Measurements from ENCODE around the gene SLC25A23.
"Not testable (repeated sequence)": the region's sequence is repeated elsewhere in the genome, so short reads cannot be mapped to it uniquely, and the experiment has no call there.

SLC25A23 gene

DNA sequence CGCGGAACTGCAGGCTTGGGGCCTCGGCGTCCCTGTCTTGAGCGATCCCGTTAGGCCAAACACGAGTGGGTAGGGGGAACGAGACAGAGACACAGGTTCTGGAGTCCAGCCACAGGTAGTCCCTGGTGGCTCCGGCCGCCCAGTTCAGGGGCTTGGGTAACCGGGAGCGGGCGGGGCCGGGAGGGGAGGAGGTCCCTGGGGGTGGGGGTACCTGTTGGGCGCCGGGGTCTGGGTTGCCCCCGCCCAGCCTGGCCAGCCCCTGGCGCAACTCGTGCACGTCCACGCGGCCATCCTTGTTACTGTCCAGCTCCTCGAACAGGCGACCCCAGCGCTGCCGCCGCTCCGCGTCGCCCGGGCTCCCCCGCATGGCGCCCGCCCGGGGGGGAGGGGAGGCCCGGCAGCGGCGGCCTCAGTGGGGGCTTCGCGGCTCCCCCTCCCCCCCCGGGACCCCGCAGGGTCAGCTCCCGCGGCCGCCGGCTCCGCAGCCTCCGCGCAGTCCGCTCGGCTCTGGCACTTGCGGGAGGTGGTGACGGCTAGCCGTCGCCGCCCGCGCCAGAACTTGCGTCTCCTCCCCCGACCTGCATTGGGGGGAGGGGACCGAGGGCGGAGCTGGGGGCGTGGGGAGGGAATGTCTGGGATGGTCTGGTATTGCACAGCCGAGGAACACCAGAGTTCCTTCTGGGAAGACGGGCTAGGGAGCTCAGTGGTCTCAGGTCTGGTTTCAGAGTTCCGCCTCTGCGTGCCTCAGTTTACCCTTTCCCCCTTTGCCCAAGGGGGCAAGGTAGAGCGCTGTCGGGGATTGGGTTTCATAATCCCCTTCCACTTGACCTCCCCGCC, at the start of gene SLC25A23:
Gene SLC25A23, minus strand, starts transcription at position 531 of the 837 bp plus-strand sequence. Its CDS starts 164 bp downstream, at position 367.
- peak within 1 kb of the TSS; percentile 68 for H3K4me3 ChIP-seq (ENCODE audit: low read depth, low read length)
- DNase-seq (ENCODE audit: low read depth), result peak; percentile 39

DNA sequence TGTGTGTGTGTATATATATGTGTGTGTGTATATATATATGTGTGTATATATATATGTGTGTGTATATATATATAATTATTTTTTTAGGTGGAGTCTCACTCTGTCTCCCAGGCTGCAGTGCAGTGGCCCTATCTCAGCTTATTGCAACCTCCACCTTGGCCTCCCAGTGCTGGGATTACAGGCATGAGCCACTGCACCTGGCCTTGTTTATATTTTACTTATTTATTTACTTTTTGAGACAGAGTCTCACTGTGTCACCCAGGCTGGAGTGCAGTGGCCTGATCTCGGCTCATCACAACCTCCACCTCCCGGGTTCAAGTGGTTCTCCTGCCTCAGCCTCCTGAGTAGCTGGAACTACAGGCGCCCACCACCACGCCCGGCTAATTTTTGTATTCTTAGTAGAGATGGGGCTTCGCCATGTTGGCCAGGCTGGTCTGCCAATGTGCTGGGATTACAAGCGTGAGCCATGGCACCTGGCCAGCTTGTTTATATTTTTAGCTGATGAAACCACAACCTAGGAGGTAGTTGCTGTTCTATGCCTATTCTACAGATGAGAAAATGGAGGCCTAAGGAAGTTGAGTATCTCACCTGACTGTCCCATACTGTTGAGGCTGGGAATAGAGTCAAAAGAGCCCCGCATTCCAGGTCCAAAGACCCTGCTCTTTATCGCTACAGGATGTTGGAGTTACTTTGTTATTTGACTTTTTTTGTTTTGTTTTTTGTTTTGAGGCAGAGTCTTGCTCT, 48.6 kb upstream of the SLC25A23 start:
- not testable (repeated sequence) for H3K4me3 ChIP-seq (ENCODE audit: low read depth, low read length); DNase-seq (ENCODE audit: low read depth)

DNA sequence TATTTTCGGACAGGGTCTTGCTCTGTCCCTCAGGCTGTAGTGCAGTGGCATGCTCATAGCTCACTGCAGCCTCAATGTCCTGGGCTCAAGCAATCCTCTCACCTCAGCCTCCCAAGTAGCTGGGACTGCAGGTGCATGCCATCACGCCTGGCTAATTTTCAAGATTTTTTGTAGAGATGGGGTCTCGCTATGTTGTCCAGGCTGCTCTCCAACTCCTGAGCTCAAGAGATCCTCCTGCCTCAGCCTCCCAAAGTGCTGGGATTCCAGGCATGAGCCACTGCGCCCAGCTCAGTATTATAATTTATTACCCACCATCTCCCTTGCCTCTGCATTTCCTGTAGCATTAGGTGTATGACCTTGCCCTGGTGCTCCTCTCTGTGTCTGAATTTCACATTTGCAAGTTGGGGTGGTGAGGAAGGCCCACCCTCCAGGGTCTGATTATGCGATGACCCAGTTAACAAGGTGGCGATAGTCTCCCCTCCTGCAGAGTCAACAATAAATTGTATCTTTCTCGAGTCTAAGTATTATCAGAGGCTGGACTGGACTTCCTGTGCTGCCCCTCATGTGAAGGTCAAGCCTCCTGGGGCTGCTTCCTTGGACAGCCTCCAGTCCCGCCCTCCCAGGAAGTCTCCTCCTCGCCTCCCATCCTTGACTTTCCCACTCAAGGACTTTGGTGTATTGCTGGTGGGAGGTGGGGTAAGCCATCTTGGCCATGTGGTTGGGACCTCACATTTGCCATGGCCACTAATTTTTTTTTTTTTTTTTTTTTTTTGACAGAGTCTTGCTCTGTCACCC, 44.0 kb upstream of the SLC25A23 start:
- H3K4me3 ChIP-seq (ENCODE audit: low read depth, low read length), result no peak overlapping the region
- no peak for DNase-seq (ENCODE audit: low read depth)

DNA sequence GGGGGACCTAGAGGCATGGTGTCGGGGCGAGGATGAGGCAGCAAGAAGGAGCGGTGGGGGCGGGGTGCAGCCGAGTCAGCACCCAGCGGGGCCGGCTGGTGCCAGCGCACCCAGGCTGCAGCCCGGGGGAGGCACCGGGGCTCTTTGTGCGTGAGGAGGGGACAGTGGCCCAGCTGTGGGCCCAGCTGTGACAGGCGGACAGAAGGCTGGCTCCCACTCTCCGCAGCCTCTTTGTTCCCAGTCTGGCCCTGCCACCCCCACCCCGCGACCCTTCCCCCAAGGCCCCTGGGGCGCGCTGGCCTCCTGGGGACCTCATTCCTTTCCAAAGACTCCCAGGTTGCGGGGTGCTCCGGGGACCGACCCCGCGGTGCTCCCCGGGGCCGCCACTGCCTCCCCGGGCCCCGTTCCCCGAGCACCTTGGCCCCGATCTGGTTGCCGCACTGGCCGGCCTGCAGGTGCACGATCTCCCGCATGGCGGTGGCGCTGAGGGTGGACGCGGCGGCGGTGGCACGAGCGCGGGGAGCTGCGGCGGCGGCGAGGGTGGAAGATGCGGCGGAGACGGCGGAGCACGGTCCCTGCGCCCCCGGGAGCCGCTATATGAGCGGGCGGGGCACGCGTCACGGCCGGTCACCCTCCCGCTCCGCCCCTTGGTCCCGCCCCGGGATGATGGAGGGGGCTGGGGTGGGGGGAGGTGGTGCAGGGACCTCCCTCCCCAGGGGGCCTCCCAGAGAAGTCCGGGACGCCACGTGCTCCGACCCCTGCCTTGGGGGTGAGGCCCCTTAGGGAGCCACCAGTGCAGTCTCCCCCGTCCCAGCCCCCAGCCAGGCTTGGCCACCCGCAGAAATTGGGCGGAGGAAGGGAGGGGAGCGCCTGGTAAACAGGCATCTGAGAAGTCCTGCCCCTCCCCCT, 42.4 kb upstream of the SLC25A23 start, which contains the start of gene TUBB4A:
Gene TUBB4A, minus strand, starts transcription at position 570 of the 909 bp plus-strand sequence. Its CDS starts 97 bp downstream, at position 473.
- H3K4me3 ChIP-seq (ENCODE audit: low read depth, low read length), result no peak within 1 kb of the TSS
- no peak for DNase-seq (ENCODE audit: low read depth)

DNA sequence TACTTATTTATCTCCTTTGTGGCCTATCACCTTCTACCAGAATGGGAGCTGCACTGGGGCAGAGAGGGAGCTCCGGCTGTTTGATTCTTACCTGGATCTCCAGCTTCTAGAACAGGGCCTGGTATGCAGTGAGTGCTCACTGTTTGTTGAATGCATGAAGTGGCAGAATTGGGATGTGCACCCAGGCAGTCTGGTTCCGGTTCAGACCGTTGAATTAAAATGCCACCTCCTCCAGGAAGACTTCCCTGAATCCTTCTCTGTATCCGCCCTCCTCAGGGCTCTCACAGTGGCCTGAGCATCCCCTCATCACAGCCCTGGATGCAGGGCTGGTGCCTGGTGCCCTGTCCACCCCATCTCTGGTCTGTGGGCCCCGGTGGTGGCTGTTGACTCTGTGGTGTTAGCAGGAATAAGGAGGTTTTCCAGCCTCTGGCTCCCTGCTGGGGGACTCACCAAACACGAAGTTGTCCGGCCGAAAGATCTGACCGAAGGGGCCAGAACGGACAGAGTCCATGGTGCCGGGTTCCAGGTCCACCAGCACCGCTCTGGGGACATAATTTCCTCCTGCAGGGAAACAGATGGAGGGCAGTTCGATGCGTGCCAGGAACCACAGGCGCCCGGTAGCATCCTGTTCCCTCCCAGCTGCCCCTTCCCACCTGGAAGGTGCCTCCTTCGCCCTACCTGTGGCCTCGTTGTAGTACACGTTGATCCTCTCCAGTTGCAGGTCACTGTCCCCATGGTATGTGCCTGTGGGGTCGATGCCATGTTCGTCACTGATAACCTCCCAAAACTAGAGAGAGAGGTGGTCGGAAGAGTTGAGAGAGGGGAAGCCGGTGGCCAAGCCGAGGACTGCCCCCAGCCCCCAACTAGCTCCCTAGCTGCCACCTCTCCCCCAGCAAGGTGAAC, 41.5 kb upstream of the SLC25A23 start:
- no peak overlapping the region for H3K4me3 ChIP-seq (ENCODE audit: low read depth, low read length)

DNA sequence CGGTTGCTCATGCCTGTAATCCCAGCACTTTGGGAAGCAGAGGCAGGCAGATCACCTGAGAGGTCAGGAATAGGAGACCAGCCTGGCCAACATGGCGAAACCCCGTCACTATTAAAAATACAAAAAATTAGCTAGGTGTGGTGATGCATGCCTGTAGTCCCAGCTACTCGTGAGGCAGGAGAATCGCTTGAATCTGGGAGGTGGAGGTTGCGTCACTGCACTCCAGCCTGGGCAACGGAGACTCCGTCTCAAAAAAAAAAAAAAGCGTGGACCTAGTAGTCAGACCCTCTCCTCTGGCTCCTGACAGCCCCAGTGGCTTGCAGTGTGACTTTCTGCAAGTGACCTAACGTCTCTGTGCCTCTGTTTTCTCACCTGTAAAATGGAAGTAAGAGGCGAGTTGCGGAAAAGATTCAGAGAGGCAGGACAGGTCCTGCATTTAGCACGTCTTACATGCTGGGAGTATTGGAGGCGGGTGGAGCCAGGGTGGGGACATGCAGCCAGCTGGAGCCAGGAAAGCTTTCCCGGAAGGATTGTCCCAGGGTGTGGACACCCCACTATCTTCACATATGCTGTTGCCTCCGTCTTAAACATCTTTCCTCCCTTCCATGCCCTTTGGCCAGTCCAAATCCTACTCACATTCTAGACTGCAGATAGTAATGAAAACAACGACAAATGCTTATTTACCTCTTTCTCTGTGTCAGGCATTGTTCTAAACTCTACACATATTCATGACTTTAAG, 39.6 kb upstream of the SLC25A23 start:
- H3K4me3 ChIP-seq (ENCODE audit: low read depth, low read length), result no peak overlapping the region
- DNase-seq (ENCODE audit: low read depth), result no peak

More for the DNA sequence above, 41.5 kb upstream of the SLC25A23 start:
- DNase-seq (ENCODE audit: low read depth), result no peak

DNA sequence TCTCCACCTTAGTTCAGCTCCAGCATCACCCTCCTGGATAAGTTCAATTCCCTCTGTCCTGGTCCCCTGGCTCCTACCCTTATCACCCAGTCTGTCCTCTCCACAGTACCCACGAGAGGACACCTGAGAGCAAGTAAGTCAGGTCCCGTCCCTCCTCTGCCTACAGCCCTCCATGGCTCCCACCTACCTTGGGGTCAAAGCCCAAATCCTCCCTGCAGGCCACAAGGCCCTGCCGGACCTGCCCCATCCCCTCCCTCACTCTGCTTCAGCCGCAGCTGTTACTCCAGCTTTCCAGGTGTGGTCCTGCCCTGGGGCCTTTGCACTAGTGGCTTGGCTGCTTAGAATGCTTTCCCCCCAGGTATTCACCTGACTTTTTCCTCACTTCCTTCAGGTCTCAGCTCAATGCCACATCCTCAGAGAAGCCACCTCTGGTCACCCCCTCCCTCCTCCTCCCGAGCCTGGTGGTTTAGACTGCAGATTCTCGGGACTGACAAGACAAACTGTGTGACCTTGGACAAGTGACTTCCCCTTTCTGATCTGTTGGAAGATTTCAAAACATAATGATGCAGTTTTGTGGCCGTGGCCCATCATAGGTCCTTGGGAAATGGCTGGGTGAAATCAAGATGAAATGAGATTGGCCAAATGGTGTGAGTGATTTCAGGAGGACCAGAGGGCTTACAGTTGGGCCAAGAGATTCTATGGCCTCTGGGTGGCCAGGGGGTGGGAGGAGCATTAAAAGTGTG, 38.9 kb upstream of the SLC25A23 start:
- DNase-seq (ENCODE audit: low read depth), result no peak

DNA sequence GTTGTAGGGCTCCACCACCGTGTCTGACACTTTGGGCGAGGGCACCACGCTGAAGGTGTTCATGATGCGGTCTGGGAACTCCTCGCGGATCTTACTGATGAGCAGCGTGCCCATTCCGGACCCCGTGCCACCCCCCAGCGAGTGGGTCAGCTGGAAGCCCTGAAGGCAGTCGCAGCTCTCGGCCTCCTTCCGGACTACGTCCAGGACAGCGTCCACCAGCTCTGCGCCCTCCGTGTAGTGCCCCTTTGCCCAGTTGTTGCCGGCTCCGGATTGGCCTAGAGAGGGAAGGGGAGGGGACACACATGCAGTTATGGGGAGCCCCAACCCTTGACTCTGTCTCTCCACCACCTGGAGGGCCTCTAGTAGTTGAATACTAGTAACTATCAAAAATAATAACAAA, 36.4 kb upstream of the SLC25A23 start:
- no peak overlapping the region for H3K4me3 ChIP-seq (ENCODE audit: low read depth, low read length)
- DNase-seq (ENCODE audit: low read depth), result no peak

More for the DNA sequence above, 38.9 kb upstream of the SLC25A23 start:
- H3K4me3 ChIP-seq (ENCODE audit: low read depth, low read length), result no peak overlapping the region

DNA sequence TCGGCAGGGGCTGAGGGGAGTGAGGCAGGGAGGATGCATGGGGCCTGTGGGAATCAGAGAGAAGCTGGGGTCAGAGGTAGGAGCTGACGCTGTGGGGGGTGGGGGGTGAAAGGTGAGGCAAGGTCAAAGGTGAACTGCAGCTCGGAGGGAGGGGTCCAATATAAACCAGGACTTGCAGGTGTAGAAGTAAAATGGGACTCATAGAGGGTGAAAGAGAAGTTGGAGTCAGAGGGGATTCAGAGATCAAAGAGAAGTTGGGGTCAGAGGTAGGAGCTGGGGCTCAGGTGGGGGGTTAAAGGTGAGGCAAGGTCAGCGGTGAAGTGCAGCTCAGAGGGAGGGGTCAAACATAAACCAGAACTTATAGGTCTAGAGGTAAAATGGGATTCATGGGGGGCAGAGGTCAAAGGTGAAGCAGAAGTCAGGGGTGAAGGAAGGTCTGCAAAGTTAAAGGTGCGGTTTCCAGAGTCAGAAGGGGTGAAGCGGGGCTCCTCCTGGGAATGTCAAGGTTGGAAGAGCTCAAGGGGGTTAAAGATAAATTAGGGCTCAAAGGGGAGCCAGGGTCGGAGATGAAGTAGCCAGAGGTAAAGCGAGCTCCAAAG, 34.9 kb upstream of the SLC25A23 start:
- no peak overlapping the region for H3K4me3 ChIP-seq (ENCODE audit: low read depth, low read length)

DNA sequence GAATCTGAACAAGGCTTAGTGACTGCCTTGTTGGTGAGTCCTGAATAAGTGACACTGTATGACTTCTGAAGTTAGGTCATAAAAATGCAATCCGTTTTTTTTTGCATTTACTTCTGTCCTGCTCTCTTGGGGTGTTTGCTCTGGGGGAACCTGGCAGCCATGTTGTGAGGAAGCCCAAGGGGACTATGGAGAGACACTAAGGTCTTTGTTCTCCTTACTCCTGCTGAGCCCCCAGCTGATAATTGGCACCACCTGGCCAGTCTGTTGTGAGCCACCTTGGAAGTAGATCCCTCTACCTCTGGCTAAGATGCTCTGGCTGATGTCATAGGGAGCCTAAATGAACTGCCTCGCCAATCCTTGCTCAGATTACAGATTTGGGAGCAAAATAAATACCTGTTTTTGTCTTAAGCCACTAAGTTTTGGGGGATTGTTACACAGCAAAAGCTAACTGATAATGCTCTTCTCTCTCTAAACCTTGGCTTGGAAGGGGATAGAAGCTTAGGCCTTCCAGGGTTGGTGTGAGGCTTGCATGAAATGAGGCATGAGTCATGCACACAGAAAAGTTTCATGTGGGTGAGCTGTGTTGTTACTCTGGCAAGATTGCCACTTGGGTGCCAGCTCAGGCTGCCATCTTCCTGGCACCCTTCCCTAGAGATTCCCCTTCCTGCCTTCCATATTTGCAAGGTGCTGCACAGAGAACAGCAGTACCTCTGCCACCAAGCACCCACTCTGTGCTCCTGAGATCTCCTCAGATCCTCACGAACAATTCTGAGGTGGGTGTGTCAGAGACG, 32.4 kb upstream of the SLC25A23 start:
- DNase-seq (ENCODE audit: low read depth), result no peak
- H3K4me3 ChIP-seq (ENCODE audit: low read depth, low read length), result no peak overlapping the region

More for the DNA sequence above, 34.9 kb upstream of the SLC25A23 start:
- no peak for DNase-seq (ENCODE audit: low read depth)

DNA sequence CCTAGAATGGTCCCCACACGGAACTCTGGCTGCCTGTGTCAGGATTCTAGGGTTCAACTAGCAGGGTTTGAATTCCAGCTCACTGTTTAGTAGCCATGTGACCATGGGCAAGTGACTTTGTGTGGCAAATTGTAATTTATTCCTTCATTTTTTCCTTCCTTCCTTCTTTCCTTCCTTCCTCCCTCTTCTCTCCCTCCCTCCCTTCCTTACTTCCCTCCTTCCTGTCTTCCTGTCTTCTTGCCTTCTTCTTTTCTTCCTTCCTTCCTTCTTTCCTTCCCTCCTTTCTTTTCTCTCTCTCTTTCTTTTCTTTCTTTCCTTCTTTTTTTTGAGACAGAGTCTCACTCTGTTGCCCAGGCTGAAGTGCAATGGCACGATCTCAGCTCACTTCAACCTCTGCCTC, 30.5 kb upstream of the SLC25A23 start:
- no peak for DNase-seq (ENCODE audit: low read depth)
- no peak overlapping the region for H3K4me3 ChIP-seq (ENCODE audit: low read depth, low read length)

DNA sequence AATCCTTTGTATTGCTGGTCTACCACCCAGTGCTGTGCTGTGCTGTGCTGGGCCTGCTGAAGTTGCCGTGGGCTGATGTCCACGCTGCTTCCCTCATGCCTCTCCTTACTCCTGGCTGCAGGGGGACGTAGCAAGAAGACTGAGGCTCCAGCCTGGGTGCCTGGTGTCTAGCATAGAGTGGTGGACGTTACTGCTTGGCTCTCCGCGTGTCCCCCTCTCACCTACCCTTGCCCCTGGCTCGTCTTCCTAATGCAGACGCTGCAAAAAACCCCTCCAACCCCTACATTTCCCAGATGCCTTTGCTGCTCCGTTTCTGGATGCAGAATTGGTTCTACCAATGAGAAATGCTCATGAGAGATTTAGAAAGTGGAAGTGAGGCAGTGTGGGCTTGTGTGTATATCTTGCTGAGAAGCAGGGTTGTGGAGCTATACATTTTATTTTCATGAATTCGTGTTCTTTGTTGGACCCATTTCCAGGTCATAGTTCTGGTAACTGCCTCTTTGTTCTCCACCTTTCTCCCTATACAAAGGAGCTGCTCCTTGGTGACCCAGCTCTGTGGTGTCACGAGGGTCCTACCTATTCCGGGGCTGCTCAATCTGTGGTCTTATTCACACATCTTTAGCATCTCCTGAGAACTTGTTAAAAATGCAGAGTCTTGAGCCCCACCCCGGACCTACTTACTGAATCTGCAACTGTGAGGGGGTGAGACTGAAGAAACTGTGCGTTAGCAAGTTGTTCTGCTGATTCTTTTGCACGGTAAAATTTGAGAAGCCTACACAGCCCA, 29.9 kb upstream of the SLC25A23 start:
- H3K4me3 ChIP-seq (ENCODE audit: low read depth, low read length), result no peak overlapping the region
- no peak for DNase-seq (ENCODE audit: low read depth)

DNA sequence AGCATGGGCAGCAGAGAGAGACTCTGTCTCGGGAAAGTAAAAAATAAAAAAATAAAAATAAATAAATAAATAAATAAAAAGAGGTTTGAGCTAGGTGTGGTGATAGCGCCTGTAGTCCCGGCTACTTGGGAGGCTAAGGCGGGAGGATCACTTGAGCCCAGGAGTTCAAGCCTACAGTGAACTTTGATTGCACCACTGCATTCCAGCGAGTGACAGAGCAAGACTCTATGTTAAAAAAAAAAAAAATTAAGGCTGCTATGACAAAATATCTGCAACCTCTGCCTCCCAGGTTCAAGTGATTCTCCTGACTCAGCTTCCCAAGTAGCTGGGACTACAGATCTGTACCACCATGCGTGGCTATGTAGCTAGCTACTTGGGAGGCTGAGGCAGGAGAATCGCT, 25.2 kb upstream of the SLC25A23 start:
- no peak for DNase-seq (ENCODE audit: low read depth)
- H3K4me3 ChIP-seq (ENCODE audit: low read depth, low read length), result no peak overlapping the region

DNA sequence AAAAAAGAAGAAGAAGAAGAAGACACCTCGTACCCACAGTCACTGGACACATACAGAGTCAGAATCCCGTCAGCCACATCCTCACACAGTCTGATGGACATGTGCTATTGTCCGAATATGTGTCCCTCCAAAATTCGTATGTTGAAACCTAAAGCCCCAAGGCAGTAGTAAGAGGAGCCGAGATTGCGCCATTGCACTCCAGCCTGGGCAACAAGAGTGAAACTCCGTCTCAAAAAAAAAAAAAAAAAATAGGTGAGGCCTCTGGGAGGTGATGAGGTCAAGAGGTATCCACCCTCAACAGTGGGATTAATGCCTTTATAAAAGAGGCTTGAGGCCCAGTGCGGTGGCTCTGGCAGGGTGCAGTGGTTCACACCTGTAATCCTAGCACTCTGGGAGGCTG, 24.6 kb upstream of the SLC25A23 start:
- no peak for DNase-seq (ENCODE audit: low read depth)
- H3K4me3 ChIP-seq (ENCODE audit: low read depth, low read length), result no peak overlapping the region

DNA sequence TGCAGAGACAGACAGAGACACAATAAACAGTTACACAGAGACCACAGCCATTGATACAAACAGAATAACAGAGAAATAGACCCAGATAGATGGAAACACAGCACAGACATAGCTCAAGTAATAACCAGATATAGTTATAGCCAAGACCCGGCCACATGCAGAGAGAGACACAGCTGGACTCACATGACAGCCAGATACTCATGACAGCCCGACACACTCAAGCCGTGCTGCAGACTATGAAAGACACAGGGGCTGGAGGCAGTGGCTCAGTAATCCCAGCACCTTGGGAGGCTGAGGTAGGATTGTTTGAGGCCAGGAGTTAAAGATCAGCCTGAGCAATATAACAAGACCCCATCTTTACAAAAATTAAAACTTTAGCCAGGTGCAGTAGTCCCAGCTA, 23.6 kb upstream of the SLC25A23 start:
- H3K4me3 ChIP-seq (ENCODE audit: low read depth, low read length), result no peak overlapping the region
- no peak for DNase-seq (ENCODE audit: low read depth)

Data from skeletal muscle cell (primary cell).